HG03066 (cell line): ENCODE measurements around the gene CNOT3.

Source experiments
- ATAC-seq: cut with Tn5 transposase; IDR thresholded peaks from one replicate; pipeline ENCODE4 v1.9.1; 2021; ENCODE audit warnings: low read depth; ENCODE audit not compliant: unreplicated experiment

The CNOT3 gene

DNA sequence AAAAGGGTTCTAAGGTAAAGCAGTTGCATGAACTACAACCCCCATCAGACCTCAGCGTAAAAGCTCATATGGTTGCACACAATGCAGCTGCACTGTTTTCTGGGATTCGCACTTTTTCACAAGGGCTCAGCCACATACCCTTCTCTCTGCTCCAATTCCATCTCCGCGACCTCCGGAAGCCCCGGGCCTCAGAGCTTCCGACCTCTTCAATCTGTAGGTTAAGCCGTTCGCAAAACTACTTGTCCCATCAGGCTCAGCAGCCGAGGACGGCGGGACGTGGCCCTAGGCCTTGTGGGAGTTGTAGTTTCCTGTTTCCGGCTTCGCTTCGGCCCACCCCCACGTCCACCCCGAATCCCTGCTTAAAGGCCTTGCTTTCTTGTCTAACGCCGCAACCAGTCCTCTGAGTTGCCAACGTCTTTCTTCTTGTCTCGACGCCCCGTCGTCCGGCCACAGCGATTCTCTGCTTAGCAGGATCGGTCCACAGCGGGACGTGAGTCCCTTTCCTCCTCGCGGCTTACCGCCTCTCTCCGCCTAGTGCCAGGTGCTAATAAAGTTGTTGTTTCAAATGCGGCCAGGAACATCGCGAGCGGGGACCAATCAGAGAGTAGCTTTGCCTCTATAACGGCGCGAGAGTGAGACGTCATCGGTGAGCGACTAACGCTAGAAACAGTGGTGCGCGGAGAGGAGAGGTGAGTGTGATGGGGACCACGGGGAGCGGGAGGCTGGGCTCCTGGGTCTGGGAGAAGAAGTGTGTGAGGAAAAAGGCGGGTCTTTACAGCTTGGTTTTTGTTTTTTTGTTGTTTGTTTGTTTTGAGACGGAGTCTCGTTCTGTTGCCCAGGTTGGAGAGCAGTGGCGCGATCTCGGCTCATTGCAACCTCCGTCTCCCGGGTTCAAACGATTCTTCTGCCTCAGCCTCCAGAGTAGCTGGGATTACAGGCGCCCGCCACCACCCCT is 22.2 kb upstream of the CNOT3 start, which contains the start of the genes PRPF31 and TFPT:
PRPF31 (plus strand) TSS at position 646 of the 955 bp plus-strand sequence. CDS start 2,525 bp downstream, outside the sequence.
TFPT (minus strand) TSS at position 549 of the 955 bp plus-strand sequence; CDS start at position 161, 388 bp downstream.
- peak; percentile 67 for ATAC-seq

DNA sequence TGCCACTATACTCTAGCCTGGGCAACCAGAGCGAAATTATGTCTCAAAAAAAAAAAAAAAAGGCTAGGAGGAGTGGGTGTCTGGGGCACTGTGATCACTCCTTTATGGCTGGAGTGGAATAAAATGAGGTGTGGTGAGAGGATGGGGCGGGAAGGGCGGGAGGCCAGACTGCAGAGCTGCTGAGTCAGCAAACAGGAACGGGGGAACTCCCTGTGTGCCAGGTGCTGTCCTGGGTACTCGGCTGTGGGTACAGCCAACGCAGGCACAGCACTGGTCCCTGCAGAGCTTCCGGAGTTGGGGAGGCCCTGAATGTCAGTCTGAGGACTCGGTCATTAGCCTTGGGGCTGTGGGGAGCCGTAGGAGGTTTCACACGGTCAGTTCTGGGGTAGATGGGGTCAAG is 16.3 kb upstream of the CNOT3 start:
- ATAC-seq = no peak

DNA sequence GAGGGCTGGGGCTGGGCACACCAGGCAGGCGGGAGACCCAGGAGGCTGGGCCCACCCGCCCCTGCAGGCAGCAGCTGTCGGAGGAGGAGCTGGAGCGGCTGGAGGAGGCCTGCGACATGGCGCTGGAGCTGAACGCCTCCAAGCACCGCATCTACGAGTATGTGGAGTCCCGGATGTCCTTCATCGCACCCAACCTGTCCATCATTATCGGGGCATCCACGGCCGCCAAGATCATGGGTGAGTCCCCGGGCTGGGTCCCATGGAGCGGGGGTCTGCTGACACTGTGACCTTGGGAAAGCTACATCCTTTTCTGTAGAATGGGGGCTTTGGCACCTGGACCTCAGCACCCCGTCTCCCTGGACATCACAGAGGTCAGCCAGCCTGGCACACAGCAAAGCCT is 13.9 kb upstream of the CNOT3 start:
- no peak for ATAC-seq

DNA sequence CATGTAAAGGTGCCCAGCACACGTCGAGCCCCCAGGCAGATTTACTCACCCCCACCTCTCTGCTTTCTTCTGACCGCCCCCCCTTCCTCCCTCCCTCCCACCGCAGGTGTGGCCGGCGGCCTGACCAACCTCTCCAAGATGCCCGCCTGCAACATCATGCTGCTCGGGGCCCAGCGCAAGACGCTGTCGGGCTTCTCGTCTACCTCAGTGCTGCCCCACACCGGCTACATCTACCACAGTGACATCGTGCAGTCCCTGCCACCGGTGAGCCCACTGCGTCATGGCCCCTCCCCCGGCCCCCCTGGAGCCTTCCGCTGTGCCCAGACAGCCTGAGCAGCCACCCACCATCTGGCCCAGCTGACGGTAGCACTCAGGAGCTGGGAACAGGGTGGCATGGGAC is 13.2 kb upstream of the CNOT3 start:
- ATAC-seq = no peak

DNA sequence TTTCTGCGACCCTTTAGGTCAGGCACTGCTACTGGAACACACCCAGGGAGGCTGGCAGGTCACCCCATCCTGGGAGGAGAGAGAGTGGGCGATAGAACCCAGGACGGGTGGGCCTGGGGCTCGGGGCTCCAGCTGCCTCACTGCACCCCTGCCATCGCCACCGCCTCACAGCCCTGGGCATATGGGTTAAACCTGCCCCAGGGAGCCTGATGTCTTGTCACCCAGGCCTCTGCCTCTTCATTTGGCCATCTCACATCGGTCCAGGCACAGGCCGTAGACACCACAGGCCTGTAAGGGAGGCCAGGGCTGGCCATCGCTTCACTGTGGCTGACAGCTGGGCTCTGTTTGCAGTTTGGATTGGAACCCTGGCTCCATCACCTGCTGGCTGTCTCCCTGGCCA is 11.8 kb upstream of the CNOT3 start:
- no peak for ATAC-seq

DNA sequence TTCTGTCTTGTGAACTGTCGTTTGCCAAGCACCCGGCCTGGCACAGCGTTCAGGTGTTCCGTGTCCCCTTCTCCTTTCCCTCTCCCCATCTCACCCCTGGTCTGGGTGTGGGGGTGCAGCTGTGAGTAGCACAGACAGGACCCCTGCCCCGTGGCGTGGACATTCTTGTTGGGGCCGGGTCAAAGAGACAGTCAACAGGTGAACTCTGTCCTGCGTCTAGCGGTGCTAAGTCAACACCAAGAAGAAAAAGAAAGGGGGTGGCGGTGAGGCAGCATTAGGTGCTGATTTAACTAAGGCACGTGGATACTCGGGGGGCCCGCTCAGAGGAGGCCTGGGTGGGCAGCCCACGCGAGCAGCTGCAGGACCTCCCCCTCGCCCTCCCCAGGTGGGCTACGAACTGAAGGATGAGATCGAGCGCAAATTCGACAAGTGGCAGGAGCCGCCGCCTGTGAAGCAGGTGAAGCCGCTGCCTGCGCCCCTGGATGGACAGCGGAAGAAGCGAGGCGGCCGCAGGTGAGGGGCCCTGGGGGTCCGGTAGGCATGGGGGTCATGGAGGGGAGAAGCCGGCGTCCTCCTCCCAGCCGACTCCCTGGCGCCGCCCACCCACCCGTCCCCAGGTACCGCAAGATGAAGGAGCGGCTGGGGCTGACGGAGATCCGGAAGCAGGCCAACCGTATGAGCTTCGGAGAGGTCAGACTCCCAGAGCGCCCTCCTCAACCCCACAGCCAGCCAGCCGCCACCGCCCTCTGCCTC is 9.7 kb upstream of the CNOT3 start:
- no peak for ATAC-seq

DNA sequence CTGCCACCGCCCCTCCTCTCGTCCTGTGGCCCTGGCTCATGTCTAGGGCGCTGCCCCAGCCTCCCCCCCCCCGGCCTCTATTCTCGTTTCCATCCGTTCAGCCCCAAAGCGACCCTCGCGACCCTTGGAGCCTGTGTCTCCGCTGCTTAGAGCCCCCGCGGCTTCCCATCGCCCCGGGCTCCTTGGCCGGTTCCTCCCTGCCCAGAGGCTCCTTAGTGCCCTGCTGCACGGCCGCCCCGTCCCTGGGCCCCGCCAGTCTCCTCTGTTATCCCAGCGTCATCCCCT is 9.2 kb upstream of the CNOT3 start:
- no peak for ATAC-seq

DNA sequence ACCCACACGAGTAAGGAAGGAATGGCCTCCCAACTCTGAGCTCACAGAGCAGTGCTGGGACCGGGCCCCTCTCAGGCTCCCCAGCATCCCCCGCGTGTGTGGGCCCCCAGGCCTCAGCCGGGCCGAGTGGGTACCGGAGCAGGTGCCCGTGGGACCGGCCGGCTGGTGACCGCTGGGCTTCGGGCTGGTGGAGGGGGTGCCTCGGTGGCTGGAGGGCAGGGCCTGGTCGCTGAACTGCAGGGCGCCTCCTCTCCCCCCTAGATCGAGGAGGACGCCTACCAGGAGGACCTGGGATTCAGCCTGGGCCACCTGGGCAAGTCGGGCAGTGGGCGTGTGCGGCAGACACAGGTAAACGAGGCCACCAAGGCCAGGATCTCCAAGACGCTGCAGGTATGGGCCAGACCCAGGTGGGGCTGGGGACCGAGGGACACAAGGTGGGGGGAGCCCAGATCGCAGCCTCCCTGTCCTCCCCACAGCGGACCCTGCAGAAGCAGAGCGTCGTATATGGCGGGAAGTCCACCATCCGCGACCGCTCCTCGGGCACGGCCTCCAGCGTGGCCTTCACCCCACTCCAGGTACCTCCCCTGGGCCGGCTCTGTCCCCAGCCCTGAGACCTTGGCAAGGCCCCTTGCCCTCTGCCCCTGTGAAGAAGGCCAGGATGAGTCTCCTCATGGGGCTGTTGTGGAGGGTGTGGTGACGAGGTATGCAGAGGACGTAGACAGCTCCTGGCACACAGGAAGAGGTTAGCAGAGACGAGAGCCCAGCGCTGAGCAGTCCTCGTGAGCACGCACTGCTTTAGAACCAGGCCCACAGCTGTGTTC is 8.6 kb upstream of the CNOT3 start:
- no peak for ATAC-seq

DNA sequence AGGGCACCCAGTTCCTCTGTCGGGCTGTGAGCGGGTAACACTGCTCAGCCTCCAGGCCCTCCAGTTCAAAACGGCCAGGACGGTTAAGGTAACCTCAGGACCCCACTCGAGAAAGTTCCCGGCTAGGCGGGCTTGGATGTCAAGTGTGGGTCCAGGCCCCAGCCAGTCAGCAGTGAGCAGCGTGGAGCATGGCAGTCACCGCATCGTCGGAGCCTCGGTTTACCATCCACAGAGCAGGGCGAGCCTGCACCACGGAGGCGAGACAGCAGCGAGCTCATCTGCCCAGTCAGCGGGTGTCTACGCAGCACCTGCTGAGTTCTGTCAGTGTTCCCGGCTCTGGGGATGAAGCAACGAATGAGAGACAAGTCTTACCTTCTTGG is 8.0 kb upstream of the CNOT3 start:
- no peak for ATAC-seq

DNA sequence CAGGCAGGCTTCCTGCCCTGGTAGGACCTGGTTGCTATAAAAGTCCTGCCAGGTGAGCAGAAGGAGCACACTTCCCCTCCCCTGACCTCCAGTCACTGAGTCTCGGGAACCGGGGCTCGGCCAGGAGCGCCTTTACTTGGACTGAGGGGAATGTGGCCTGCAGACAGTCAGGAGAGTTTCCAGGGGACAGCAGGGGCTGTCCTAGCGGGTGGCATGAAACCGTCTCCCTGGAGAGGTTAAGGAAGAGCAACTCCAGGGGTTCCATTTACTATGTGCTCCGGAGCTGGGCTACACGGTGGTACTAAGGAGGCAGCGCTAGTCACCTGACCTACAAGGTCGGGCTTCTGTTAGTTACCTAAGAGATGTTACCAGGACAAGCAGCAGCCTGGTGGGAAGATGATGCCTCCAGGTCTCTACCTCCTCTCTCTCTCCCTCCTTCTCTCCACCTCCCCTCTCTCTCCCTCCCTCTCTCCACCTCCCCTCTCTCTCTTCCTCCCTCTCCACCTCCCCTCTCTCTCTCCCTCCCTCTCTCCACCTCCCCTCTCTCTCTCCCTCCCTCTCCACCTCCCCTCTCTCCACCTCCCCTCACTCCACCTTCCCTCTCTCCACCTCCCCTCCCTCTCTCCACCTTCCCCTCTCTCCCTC is 4.1 kb upstream of the CNOT3 start:
- ATAC-seq = no peak

DNA sequence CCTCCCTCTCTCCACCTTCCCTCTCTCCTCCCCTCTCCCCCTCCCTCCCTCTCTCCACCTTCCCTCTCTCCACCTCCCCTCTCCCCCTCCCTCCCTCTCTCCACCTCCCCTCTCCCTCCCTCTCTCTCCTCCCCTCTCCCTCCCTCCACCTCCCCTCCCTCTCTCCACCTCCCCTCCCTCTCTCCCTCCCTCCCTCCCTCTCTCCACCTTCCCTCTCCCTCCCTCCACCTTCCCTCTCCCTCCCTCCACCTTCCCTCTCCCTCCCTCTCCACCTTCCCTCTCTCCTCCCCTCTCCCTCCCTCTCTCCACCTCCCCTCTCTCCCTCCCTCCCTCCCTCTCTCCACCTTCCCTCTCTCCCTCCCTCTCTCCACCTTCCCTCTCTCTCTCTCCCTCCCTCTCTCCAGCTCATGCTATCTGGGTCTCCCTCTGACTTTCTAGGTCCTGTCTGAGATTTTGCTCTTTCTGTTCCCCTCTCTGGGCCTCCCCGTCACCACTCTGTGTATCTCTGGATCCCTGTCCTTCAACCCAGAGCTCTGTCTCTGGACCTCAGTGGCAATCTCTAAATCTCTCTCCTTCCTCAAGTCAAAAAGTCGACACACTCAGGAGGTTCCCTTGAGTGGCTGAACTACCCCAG is 3.5 kb upstream of the CNOT3 start:
- ATAC-seq = no peak

DNA sequence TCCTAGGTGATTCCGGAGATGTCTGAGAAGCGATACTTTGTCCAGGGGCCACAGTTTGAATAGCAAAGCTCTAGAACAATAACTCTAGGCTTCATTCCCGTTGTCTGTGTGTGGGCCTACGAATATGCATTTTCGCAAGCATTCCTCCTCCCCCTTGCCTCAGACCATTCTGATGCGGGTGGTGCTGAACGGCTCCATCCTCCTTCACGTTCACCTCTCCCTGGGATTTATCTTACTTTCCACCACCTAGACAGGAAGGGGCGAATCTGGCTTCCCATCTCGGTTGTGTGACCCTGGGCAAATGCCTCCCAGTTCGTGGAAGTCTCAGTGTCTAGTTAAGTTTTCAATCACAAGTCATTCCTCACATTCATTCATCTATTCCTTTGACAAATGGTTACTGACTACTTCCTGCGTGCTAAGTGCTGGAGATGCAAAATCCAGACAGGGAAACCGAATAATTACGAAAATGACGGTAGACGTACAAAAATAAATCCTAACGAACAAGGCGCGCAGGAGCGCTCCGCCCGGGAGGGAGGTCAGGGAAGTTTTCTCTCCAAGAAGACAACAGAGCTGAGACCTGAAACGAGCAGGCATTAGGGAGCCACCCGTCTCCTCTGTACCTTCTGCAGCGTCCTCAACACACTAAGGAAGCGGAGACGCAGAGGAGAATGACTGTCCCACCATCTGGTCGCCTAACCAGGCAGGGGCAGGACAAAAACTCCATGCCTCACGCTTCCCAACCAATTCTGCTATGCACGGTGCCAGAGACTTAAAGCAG is 1.3 kb upstream of the CNOT3 start:
- no peak for ATAC-seq

DNA sequence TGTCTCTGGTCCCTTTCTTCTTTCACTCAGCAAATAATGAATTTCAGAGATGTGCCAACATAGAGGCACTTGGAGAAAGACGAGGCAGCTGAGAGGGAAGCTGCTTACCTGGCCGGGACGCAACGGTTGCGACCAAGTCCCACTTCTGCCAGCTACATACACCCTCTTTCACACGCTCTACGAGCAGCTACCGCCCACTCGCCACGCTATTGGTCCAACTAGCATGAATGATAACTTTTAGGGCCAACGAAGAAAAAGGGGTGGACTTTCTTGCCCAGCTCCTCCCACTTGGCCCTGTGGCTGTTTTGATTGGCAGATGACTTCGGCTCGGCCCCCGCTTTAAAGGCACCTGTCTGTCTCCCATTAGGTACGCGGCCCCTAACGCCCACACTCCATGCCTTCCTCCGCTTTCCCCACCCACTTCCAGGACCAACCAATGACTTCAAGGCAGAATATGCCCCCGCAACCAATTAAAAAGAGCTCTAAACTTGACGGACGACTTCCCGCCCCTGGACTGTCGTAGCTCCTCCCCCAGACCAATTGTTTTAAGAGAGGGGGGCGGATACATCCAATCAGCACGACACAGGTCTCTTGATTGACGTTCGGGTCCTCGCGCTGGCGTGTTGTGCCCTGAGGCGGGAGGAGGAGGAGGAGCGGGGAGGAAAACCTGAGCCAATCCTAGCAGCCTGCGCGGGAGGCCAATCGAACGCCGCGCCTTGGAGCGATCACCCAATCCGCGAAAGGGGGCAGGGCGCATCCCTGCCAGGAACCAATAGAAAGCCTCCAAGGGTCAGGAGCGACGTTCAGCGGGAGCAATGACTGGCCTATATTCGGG is 481 bp upstream of the CNOT3 start:
- ATAC-seq = peak; percentile 73

DNA sequence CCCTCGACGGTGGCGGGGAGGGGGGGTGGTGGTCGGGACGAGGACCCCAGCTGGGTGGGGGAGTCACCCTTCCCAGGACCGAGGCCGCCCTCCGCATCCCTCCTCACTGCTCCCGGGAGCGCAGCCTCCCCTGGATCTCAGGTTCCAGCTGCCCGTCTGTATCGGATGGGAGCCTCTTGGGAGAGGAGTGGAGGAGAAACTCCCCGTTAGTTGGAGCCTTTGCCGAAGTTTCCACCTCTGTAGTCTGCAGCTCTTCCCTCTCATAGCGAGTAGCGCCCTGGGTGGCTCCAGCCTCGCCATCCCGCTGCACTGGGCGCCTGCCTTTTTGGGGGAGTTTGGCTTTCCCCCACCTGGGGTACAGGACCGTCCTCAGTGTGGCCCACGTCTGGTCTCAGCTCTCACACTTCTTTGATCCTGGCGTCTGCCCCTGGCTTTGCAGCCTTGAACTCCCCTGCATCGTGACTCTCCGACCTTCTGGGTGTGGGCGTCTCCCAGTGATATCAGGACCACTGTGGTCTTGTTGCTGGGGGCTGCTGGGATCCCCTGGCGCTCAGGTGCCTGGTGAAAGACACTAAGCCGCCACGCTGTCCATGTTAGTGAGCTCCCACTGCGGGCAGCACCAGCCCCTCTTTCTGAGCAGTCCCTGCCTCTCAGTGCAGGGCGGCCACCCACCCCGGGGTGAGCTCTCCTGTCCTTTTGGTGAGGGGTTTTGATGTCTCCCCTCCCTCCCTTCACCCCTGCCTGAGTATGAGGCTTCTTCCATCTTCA is 1.1 kb downstream of the CNOT3 start:
- no peak for ATAC-seq

DNA sequence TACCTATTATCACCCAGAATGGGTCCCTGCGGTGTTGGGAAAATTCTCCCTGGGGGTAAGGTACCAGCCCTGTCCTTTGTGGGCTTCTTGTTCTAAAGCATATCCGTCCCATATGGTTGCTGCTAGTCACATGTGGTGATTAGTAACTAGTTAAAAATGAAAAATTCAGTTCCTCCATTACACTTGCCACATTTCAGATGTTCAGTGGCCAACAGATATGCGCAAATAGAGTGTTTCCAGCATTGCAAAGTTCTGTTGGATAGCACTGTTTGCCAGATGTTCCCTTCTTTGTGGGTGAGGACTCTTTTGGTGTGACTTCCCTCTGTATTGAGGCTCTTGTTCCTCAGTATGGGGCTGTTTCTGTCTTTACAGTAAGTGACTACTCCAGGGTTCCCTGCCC is 3.8 kb downstream of the CNOT3 start:
- no peak for ATAC-seq

DNA sequence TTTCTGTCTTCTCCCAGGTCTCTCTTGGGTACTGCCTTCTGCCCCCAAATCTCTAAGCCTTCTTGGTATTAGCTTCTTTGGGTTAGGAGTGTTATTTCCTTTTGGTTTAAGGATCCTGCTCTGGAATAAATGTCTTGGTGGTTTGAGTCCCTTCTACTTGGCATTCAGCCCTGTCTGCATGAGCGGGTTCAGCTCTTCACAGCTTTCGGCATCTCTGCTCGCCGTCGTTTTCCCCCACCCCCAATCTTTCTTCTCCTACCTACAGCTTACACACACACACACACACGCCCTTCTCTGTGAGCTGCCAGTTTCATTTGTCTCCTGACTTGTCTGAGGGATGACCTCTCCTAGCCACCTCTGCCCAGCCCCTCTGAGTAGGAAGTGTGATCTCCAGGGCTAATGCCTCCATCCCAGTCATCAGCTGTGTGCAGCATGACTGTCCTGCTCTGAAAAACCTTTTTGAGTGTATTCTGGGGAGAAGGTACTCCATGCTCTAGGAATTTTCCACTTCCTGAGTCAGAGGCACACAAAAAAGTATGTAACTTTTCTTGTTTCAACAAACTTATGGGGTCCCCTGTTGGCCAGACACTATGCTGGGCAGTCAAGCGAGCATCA is 4.7 kb downstream of the CNOT3 start:
- ATAC-seq = no peak

DNA sequence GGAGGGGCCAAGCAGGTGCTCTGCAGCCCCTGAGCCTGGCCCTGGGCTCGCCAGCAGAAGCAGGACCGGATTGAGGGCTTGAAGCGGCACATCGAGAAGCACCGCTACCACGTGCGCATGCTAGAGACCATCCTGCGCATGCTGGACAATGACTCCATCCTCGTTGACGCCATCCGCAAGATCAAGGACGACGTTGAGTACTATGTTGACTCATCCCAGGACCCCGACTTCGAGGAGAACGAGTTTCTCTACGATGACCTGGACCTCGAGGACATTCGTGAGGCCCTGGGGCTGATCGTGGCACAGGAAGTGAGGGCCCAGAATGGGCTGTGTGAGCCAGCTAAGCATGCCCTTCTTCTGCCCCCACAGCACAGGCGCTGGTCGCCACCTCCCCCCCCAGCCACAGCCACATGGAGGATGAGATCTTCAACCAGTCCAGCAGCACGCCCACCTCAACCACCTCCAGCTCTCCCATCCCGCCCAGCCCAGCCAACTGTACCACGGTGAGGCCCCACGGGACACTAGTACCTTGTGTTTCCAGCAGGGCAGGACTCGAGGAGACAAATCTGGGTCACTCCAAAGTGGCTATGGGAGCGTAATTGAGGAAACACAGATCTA is 8.1 kb downstream of the CNOT3 start:
- ATAC-seq = no peak
